Choroid plexus epithelial cell (primary cell): ENCODE measurements around the gene PRMT9.

Experiments
- DNase-seq: peaks from one replicate; pipeline ENCODE4 v3.0.0-alpha.2; 2010; ENCODE audit warnings: low read depth
- H3K4me3 ChIP-seq: 2 replicates; pipeline ENCODE4 v1.5.1; 2011; ENCODE audit warnings: low read depth, mild to moderate bottlenecking, control low read depth, low read length, moderate library complexity
- TF ChIP-seq, protein P1 (sequence below): conservative IDR thresholded peaks from 2 replicates; pipeline ENCODE4 v1.5.1; 2011; ENCODE audit warnings: low read depth, mild to moderate bottlenecking, control low read depth, inconsistent platforms, low read length, moderate library complexity

The PRMT9 gene

DNA sequence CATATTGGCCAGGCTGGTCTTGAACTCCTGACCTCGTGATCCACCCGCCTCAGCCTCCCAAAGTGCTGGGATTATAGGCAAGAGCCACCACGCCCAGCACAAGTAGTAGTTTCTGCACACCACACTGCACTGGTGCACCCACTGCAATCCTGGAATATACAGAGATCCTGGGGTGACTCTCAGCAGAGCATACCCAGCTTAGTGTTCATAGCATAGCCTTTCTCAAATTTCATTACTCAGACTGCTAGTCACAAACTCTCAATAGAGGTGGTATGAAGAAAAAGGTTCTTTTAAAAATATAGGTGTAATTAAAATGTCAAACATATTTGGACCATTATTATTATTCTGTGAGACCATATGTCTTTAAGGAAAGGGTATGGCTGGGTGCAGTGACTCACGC, 41.7 kb upstream of the PRMT9 start:
- no peak overlapping the region for H3K4me3 ChIP-seq
- TF ChIP-seq, protein P1, sequence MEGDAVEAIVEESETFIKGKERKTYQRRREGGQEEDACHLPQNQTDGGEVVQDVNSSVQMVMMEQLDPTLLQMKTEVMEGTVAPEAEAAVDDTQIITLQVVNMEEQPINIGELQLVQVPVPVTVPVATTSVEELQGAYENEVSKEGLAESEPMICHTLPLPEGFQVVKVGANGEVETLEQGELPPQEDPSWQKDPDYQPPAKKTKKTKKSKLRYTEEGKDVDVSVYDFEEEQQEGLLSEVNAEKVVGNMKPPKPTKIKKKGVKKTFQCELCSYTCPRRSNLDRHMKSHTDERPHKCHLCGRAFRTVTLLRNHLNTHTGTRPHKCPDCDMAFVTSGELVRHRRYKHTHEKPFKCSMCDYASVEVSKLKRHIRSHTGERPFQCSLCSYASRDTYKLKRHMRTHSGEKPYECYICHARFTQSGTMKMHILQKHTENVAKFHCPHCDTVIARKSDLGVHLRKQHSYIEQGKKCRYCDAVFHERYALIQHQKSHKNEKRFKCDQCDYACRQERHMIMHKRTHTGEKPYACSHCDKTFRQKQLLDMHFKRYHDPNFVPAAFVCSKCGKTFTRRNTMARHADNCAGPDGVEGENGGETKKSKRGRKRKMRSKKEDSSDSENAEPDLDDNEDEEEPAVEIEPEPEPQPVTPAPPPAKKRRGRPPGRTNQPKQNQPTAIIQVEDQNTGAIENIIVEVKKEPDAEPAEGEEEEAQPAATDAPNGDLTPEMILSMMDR, result no peak
- DNase-seq, result no peak

DNA sequence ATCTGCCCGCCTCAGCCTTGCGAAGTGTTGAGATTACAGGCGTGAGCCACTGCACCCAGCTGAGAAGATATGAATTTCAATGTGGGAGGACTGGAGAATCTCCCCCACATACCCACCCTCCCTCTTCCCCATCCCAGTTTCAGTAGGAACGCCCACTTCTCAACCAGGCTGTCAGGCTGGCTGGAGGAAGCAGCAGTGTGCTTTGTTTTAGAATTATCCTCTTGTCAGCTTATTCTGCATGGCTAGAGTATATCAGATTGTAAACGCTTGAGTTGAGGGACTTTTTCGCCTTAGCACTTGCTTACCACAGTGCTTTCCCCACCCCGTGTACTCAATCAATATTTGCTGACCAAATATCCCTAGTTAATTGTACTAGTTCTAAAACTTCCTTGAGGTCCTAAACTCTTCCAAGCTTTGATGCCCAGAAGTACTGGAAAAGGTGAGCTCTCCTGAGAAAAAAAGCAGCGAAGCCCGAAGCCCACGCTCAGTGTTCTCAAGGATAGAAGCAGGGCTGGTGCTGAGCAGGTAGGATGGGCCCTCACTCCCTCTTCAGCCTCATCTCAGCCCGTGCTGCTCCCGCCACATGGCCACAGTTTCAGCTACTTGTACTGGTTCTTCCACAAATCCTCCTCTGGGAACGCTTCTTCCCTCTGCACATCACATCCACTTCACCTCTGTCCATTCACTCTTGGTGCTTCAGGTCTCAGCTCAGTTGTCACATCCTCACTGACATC, 40.7 kb upstream of the PRMT9 start:
- no peak overlapping the region for H3K4me3 ChIP-seq
- no peak for DNase-seq
- TF ChIP-seq, protein P1, result no peak

DNA sequence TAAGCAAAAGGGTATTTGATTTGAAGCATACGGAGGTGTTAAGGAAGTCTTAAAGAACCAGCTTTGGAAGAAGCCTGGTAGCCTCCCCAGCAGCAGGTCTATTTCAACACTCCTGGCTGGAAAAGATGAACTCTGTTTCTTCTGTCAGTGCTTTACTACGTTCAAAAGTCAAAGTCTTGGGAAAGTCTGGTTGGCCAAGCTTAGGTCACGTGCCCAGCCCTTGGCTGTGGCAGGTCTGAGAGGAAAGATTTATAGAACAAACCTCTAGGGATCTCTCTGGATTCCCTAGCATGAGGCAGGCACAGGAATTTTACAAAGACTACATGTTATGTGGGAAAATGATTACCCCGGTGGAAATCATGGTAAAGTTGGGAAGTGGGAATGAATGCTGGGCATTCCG, 39.4 kb upstream of the PRMT9 start:
- DNase-seq, result no peak
- H3K4me3 ChIP-seq, result no peak overlapping the region
- TF ChIP-seq, protein P1, result no peak

DNA sequence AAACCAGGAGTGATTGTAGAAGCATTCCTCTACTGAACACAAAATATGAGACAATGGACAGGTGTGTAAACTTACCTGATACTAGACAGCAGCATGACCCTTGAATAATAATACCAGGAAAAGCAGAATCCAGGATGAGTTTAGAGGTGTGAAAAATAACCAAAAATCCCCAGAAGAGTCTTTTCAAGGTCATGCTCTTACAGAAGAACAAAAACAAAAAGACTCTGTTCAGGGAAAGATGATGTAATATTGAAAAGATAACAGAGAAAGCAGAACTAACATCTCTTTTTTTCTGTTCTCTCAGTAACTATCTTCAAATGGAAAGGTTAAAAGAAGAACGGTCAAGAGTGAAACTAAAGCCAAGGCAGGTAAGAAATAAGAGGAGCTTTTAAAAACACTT, 33.9 kb upstream of the PRMT9 start:
- TF ChIP-seq, protein P1, result no peak
- H3K4me3 ChIP-seq, result no peak overlapping the region
- DNase-seq, result no peak

DNA sequence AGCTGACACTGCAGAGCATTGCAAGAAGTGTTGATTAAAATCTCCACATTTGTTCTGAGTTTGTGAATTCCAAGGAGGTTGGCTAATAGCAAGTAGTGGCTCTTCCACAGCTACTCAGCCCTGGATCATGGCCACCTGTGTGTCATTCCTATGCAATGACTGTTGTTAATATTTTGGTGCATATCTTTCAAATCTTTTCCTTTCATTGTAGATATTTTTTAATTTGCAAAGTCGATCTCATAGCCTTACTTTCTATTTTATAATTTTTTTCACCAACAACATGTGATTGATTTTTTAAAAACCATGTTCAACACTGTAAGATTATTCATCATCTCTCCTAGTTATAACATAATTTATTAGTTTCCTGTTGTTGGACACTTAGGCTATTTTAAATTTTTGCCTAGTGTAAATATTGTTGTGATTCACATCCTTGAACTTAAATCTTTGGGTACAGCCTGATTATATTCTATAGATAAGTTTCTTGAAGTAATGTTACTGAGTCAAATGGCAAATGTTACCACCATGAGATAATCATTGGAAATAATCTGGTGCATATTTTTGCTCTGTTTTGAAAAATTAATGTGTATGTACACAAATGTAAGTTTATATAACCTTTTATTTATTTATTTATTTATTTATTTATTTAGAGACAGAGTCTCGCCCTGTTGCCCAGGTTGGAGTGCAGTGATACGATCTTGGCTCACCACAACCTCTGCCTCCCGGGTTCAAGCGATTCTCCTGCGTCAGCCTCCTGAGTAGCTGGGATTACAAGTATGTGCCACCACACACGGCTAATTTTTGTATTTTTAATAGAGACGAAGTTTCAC, 30.8 kb upstream of the PRMT9 start:
- TF ChIP-seq, protein P1, result no peak
- no peak overlapping the region for H3K4me3 ChIP-seq

DNA sequence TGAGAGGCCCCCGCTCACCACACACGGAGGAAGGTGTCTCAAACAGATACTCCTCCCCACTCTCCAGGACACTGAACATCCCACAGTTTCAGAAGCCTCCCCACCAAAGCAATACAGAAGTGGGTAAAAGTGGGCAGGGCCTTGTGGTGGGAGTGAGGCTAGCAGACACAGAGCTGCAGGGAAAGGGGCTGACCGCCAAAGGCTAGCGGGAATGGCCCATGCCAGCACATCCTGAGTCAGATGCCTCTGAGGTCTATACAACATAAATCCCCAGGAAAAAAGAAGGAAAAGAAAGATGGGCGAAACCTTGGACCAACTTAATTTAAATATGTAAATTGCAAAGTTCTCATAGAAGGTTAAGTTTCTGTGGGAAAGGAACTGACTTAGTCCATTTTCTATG, 26.0 kb upstream of the PRMT9 start:
- TF ChIP-seq, protein P1, result no peak
- H3K4me3 ChIP-seq, result no peak overlapping the region
- DNase-seq, result peak; percentile 17

More for the DNA sequence above, 30.8 kb upstream of the PRMT9 start:
- peak; percentile 92 for DNase-seq
